Pancreas (tissue), 10 donors: ENCODE measurements around the gene KLHL5. TPM values are rescaled to one million over a fixed set of nuclear protein-coding genes. Genes with fewer than 3 reads are reported as not detected.
A peak's percentile ranks its signal among the peaks of the same experiment; 100 is the strongest.

ENCODE experiments used
- ATAC-seq, 4 donors: fragments of 200-7000 bp; cut with Tn5 transposase; one replicate each; pipeline versions ENCODE4 v1.8.0 to v1.9.1; 2020; ENCODE audit warnings: mild to moderate bottlenecking in 4 of 4, moderate library complexity in 4 of 4
- DNase-seq, 6 donors: peaks; one replicate each; pipeline ENCODE4 v3.0.0-alpha.2; 2020
- FAIRE-seq: peaks from 2 replicates; lab custom pipeline; 2012; peaks lifted over from hg19 to GRCh38; lab: Jason Lieb, UNC
- H3K27ac ChIP-seq, 4 donors: fragments of 200-600 bp; sonication (generic); 1 replicate in 3 of 4; 2 replicates in 1 of 4; pipeline versions ENCODE4 v1.5.0 to v1.8.0; 2020
- H3K27me3 ChIP-seq, 4 donors: fragments of 200-600 bp; one replicate each; pipeline ENCODE4 v1.8.0; 2021
- H3K36me3 ChIP-seq, 3 donors: fragments of 200-600 bp; sonication (generic) in 1 of 3; one replicate each; pipeline versions ENCODE4 v1.5.0 to v1.8.0; 2020 to 2021
- H3K4me1 ChIP-seq, 3 donors: fragments of 200-600 bp; one replicate each; pipeline ENCODE4 v1.8.0; 2021
- H3K4me3 ChIP-seq, 4 donors: fragments of 200-600 bp; sonication (generic) in 2 of 4; one replicate each; pipeline versions ENCODE4 v1.5.0 to v1.8.0; 2020 to 2021
- H3K9me3 ChIP-seq, 4 donors: fragments of 200-600 bp; one replicate each; pipeline ENCODE4 v1.8.0; 2021
- CTCF ChIP-seq, 4 donors: fragments of 200-600 bp; sonication (generic) in 3 of 4; IDR thresholded peaks; one replicate each; pipeline versions ENCODE4 v1.5.0 to v1.8.0; 2021; ENCODE audit warnings: antibody characterized with exemption in 4 of 4
- WGBS, 2 donors: extraction: QIAGEN DNeasy Blood & Tissue Kit; methylation state at CpG; one replicate each; pipeline ENCODE4 v1.1.7; 2013; 5-methylcytosine and 5-hydroxymethylcytosine counted together
- intact Hi-C, 3 donors: fragments of 100-400 bp; cut with DNase I; formaldehyde crosslinking; loops; one replicate each; pipeline versions ENCODE4 v1.11.1 to v1.14.2; 2022
- polyA plus RNA-seq, 2 donors: library from polyadenylated mRNA; stranded (reverse); fragments of 200-250 nt; gene quantifications; one replicate each; pipeline ENCODE4 v1.2.3, GENCODE V29; 2013
- total RNA-seq, 6 donors: library from RNA; stranded (reverse); fragmentation: NEBNext Ultra II Directional in 4 of 6; extraction: Animal tissue kit (Norgen Biotek cat#: 25700) in 4 of 6; gene quantifications; one replicate each; pipeline versions ENCODE4 v1.2.1 to v1.2.4, GENCODE V29; 2021 to 2023
- donor health status: healthy with polysubstance abuse.
- donor health status: DM: no; HTN: no; CAD: no; lungs with moderate emphysema.
- donor health status: DM: no; HTN: no; CAD: no.
- donor health status: control.
- donor health status: control.
- donor health status: Bipolar disorder and iron deficiency.
- donor health status: DM: yes; HTN: yes; CAD: no.
- donor health status: DM: no; HTN: no; CAD: no.
- donor health status: DM: no; HTN: no; CAD: no.
- donor health status: DM: yes; HTN: yes; CAD: no.

KLHL5 gene
- total and polyA plus RNA-seq, 8 donors: 5.3 to 34.6 (median 9.3) TPM

DNA sequence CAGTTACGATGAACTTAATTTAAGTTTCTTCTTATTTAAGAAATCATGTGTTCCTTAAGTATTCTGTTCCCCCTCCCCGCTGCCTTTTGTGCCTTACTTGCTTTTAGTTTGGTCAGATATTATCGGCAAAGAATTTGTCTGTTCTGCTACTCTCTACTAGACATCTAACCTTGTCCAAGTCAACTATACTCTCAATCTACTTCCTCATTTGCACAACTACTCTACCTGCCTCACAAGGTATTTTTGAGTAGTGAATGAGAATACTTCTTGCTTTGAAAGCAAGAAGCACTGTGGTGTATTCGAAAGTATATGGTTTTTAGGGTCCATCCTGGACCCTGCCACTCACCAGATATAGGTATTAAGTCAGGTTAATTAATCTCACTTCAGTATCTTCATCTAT lies 8.0 kb upstream of the KLHL5 start:
- DNase-seq (no peak), FAIRE-seq (no peak), ATAC-seq (no peak)
- H3K27me3 ChIP-seq: no peaks in the 10 kb centered on the region
- intact Hi-C loops: no loop called here
- TF ChIP-seq CTCF (IDR thresholded peaks at IDR 0.05): no peak
- H3K27ac ChIP-seq: no peak overlapping the region
- no peak overlapping the region for H3K4me3 ChIP-seq
- WGBS, 2 donors: 90 to 96% methylated on average over 4 of the region's 4 CpGs
- H3K36me3 ChIP-seq: no peaks in the 10 kb centered on the region
- no peaks in the 10 kb centered on the region for H3K9me3 ChIP-seq
- H3K4me1 ChIP-seq: no peaks in the 10 kb centered on the region

DNA sequence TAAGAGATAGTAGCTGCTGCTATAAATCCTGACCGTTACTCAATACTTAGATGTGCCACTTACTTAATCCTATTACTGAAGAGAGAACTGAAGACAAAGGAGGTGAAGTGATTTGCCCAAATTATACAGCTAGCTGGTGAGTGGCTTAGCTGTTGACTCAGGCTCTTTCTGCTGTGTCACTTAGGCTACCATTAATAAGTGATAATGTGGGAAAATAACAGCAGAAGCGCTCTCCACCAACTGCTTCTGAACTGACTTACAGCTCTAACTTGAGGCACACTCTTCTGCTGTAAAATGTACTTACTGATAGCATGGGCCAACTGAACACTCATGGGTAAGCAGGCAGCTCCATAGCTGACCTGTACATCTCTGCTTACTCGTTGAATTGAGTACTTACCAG lies 7.5 kb upstream of the KLHL5 start:
- no peaks in the 10 kb centered on the region for H3K9me3 ChIP-seq
- DNase-seq (no peak), ATAC-seq (peak in 3 of 4 donors; percentile 35 to 59 (median 51)), FAIRE-seq (no peak)
- no peak for TF ChIP-seq CTCF (IDR thresholded peaks at IDR 0.05)
- no peaks in the 10 kb centered on the region for H3K4me1 ChIP-seq
- WGBS, 2 donors: 67 to 71% methylated on average over 3 of the region's 3 CpGs
- H3K36me3 ChIP-seq: no peaks in the 10 kb centered on the region
- no peak overlapping the region for H3K4me3 ChIP-seq
- no peaks in the 10 kb centered on the region for H3K27me3 ChIP-seq
- H3K27ac ChIP-seq: no peak overlapping the region
- intact Hi-C loops: no loop called here

GRCh38 chr4:39056023-39056422 lies 6.0 kb upstream of the KLHL5 start:
- Histone ChIP-seq H3K4me1 (no peaks in the 10 kb centered on the region), H3K27ac (no peak overlapping the region), H3K9me3 (no peaks in the 10 kb centered on the region), H3K4me3 (no peak overlapping the region), H3K36me3 (no peaks in the 10 kb centered on the region), H3K27me3 (no peaks in the 10 kb centered on the region)
- TF ChIP-seq CTCF (IDR thresholded peaks at IDR 0.05): no peak
- intact Hi-C loops: no loop called here
- 97% methylated on average over 5 of the region's 5 CpGs for WGBS, 2 donors
- ATAC-seq (no peak), DNase-seq (no peak), FAIRE-seq (no peak)

DNA sequence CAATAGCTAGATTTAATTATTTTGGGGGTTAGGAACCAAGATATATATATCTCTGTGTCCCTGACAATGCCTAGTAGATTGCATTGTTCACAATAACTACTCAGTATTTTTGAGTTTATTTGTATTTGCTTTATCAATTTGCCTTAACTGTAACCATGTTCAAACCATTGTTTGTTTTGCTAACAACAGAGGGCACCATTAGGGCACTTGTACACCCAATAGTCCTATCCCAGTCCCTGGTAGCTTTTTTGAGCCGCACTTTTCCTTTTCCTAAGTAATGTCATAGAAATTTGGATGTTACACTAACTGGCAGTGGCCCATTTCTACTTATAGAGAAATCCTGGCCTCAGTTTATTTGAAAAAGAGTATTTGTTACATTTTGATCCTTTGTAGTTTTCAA lies 575 bp upstream of the KLHL5 start:
- FAIRE-seq: no peak
- H3K27ac ChIP-seq: no peak overlapping the region
- no peak overlapping the region for H3K4me3 ChIP-seq
- intact Hi-C loops: no loop called here
- no peak for DNase-seq
- H3K27me3 ChIP-seq: no peaks in the 10 kb centered on the region
- WGBS, 2 donors: 89 to 90% methylated on average over 1 of the region's 1 CpG
- H3K36me3 ChIP-seq: no peaks in the 10 kb centered on the region
- no peaks in the 10 kb centered on the region for H3K9me3 ChIP-seq
- TF ChIP-seq CTCF (IDR thresholded peaks at IDR 0.05): no peak
- ATAC-seq: peak in 1 of 4 donors; percentile 23
- peaks cover 0 to 5% (median 0%) of the 10 kb centered on the region in 3 donors for H3K4me1 ChIP-seq

DNA sequence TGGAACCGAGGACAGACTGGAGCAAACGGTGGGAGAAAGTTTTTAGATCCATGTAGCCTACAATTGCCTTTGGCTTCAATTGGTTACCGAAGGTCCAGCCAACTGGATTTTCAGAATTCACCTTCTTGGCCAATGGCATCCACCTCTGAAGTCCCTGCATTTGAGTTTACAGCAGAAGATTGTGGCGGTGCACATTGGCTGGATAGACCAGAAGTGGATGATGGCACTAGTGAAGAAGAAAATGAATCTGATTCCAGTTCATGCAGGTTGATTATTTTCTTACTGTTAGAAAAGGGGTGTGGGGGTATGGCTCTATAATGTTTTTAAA lies 702 bp downstream of the KLHL5 start:
- Histone ChIP-seq H3K4me1 (peaks cover 0 to 5% (median 3%) of the 10 kb centered on the region in 3 donors), H3K27me3 (no peaks in the 10 kb centered on the region), H3K36me3 (no peaks in the 10 kb centered on the region), H3K9me3 (no peaks in the 10 kb centered on the region), H3K27ac (no peak overlapping the region), H3K4me3 (no peak overlapping the region)
- no peak for TF ChIP-seq CTCF (IDR thresholded peaks at IDR 0.05)
- intact Hi-C loops: no loop called here
- ATAC-seq: no peak
- DNase-seq: no peak
- WGBS, 2 donors: 83 to 85% methylated on average over 4 of the region's 4 CpGs
- no peak for FAIRE-seq
